ENCODE data around the gene CPLX1. TPM values are rescaled to one million over a fixed set of nuclear protein-coding genes. Genes with fewer than 3 reads are reported as not detected.
"Not testable (repeated sequence)": the region's sequence is repeated elsewhere in the genome, so short reads cannot be mapped to it uniquely, and the experiment has no call there.

The CPLX1 gene
- total RNA-seq, 1 donor from 2014 or later, result 4.8 TPM

DNA sequence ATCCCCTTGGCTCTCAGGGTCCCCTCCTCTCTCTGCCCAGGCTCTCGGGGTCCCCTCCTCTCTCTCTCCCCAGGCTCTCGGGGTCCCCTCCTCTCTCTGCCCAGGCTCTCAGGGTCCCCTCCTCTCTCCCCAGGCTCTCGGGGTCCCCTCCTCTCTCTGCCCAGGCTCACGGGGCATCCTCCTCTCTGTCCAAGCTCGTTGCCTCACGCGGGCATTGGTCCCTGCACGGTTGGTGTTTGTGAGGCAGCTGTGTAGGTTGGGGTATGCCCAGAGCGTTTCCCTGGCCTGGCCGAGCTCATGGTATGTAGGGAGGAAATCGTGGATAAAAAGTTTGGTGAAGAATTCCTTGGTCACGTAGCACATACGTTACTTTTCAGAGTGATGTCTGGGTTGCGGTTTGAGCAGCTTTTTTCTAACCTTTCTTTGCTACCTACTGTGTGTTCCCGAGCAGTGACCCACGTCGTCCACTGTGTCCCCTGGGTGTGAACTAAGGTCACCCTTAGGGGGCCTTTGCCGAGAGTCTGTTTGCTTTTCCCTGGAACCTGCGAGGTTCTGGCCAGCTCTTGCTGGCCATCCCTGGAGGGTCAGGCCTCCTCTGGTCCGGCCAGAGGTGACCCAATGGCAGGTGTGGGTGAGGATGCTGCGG is 83.7 kb downstream of the CPLX1 start:
- Histone ChIP-seq H3K4me3 (no peak overlapping the region), H3K9me3 (replicated peaks) (no peaks in the 10 kb centered on the region), H3K4me1 (no peaks in the 10 kb centered on the region), H3K36me3 (peaks cover 48% of the 10 kb centered on the region), H3K27me3 (ENCODE audit: low read depth) (no peaks in the 10 kb centered on the region), H3K27ac (replicated peaks) (no peak overlapping the region)
- DNase-seq, result no peak
- intact Hi-C loops (cut with micrococcal nuclease), result no loop called here
- TF ChIP-seq CTCF (IDR thresholded peaks at IDR 0.05; ENCODE audit: borderline replicate concordance), result no peak

GRCh38 chr4:740656-741282 is 85.2 kb downstream of the CPLX1 start:
- no peak for DNase-seq
- no peak overlapping the region for H3K4me3 ChIP-seq
- no peaks in the 10 kb centered on the region for H3K4me1 ChIP-seq
- no peak for TF ChIP-seq CTCF (IDR thresholded peaks at IDR 0.05; ENCODE audit: borderline replicate concordance)
- intact Hi-C loops (cut with micrococcal nuclease), result no loop called here
- H3K9me3 ChIP-seq (replicated peaks), result no peaks in the 10 kb centered on the region
- H3K27ac ChIP-seq (replicated peaks), result no peak overlapping the region
- no peaks in the 10 kb centered on the region for H3K27me3 ChIP-seq (ENCODE audit: low read depth)
- H3K36me3 ChIP-seq, result peaks cover 57% of the 10 kb centered on the region

GRCh38 chr4:740011-740410 is 85.9 kb downstream of the CPLX1 start:
- peaks cover 64% of the 10 kb centered on the region for H3K36me3 ChIP-seq
- TF ChIP-seq CTCF (IDR thresholded peaks at IDR 0.05; ENCODE audit: borderline replicate concordance), result no peak
- intact Hi-C loops (cut with micrococcal nuclease), result no loop called here

GRCh38 chr4:739569-739968 is 86.4 kb downstream of the CPLX1 start:
- no peaks in the 10 kb centered on the region for H3K4me1 ChIP-seq
- no peaks in the 10 kb centered on the region for H3K27me3 ChIP-seq (ENCODE audit: low read depth)
- DNase-seq, result no peak
- H3K9me3 ChIP-seq (replicated peaks), result no peaks in the 10 kb centered on the region
- no peak overlapping the region for H3K4me3 ChIP-seq
- intact Hi-C loops (cut with micrococcal nuclease), result no loop called here
- TF ChIP-seq CTCF (IDR thresholded peaks at IDR 0.05; ENCODE audit: borderline replicate concordance), result no peak
- H3K36me3 ChIP-seq, result peaks cover 69% of the 10 kb centered on the region
- no peak overlapping the region for H3K27ac ChIP-seq (replicated peaks)

More at GRCh38 chr4:740011-740410, 85.9 kb downstream of the CPLX1 start:
- Histone ChIP-seq H3K4me3 (no peak overlapping the region), H3K27me3 (ENCODE audit: low read depth) (no peaks in the 10 kb centered on the region), H3K9me3 (replicated peaks) (no peaks in the 10 kb centered on the region), H3K4me1 (no peaks in the 10 kb centered on the region), H3K27ac (replicated peaks) (no peak overlapping the region)
- no peak for DNase-seq

DNA sequence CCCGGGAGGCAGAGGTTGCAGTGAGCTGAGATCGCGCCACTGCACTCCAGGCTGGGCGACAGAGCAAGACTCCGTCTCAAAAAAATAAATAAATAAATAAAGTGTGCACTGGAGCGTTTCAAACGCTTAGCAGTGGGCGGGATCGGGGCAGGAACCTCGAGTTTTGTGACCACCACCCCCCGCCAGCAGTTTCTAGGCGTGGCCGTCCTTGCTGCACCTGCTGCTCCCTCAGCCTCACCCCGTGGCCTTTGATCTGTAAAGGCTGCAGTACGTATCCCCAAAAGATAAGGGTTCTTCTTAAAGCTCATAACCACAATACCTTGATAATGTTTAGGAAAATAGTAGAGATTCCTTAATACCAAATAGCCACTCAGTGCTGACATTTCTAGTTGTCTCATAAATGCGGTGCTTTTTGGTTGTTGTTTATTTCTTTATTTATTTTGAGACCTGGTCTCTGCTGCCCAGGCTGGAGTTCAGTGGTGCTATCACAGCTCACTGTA is 87.1 kb downstream of the CPLX1 start:
- Histone ChIP-seq H3K27me3 (ENCODE audit: low read depth) (no peaks in the 10 kb centered on the region), H3K4me1 (no peaks in the 10 kb centered on the region), H3K36me3 (peaks cover 69% of the 10 kb centered on the region), H3K9me3 (replicated peaks) (no peaks in the 10 kb centered on the region), H3K27ac (replicated peaks) (no peak overlapping the region), H3K4me3 (no peak overlapping the region)
- no peak for TF ChIP-seq CTCF (IDR thresholded peaks at IDR 0.05; ENCODE audit: borderline replicate concordance)
- intact Hi-C loops (cut with micrococcal nuclease), result no loop called here
- DNase-seq, result no peak

GRCh38 chr4:736561-736960 is 89.4 kb downstream of the CPLX1 start:
- H3K4me3 ChIP-seq; H3K27me3 ChIP-seq (ENCODE audit: low read depth); H3K9me3 ChIP-seq (replicated peaks); intact Hi-C loops (cut with micrococcal nuclease); H3K27ac ChIP-seq (replicated peaks); DNase-seq; H3K4me1 ChIP-seq: not testable (repeated sequence)
- H3K36me3 ChIP-seq, result peaks cover 85% of the 10 kb centered on the region

Measured in left ventricle myocardium inferior (tissue), 1 donor.